ENCODE results near the gene CEMIP. TPM values are rescaled to one million over a fixed set of nuclear protein-coding genes. Genes with fewer than 3 reads are reported as not detected.

The CEMIP gene
- total RNA-seq, 8 experiments from 2014 or later: 0.32 to 121 (median 3.0) TPM

DNA sequence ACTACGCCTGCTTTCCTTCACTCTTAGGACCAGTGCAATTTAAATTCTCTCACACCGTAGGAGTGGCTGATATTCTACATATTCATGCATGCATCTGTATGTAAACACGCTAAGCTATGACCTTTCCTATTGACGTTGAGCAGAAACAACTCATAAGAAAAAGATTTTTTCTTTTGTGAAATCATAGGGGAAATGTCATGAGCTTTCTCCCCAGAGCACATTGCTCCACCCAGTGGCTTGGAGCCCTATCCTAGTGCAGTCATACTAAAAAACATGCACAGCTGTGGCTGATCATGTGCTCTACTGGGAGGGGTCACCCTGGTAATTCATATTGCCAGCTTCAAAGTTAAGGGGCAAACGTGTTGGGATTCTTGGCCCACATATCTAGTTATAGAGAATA is 212.3 kb downstream of the CEMIP start:
- Histone ChIP-seq H3K4me1 (replicated peaks in 1 of 2) (peaks cover 10 to 15% of the 10 kb centered on the region in 2 donors), H3K27ac (no peak overlapping the region), H3K4me3 (no peak overlapping the region)
- 0 to 78% (median 33%) methylated on average over 1 to 5 of the region's 5 CpGs for WGBS, 10 experiments
- peak in 3 of 8 experiments; percentile 65 to 67 (median 67) for ATAC-seq (replicated peaks in 6 of 8)
- in situ Hi-C loops (cut with MboI; ENCODE audit: low pct_unique_long_range_greater_than_20kb in 2 of 9, low sequenced_read_pairs in 9 of 9, unreplicated experiment in 9 of 9): loop anchor here in 4 of 9 experiments (10.0 to 25.0 kb wide), 3 partner anchors 121 to 273 kb away; no protein-coding TSS in a partner anchor

DNA sequence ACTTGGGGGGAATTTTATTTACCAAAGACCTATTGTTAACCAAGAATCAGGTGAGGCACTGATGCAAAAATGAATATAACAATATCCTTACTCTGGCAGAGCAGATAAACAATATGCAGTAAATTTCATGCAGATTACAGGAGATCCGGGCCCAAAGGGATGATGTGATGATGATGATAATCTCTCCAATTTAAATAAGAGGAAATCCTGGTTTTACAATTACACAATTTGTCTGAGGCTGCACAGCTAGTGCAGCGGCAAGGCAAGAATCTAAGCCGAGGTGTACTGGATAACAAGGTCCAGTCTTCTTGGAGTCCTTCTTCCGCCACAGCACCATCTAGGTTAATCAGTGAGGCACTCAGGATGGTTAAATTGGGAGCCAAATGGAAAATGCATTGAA is 212.8 kb downstream of the CEMIP start:
- ATAC-seq (replicated peaks in 6 of 8): peak in 2 of 8 experiments; percentile 1 to 5
- H3K27ac ChIP-seq: no peak overlapping the region
- peaks cover 9 to 10% of the 10 kb centered on the region in 2 donors for H3K4me1 ChIP-seq (replicated peaks in 1 of 2)
- 20 to 100% (median 67%) methylated on average over 2 to 4 of the region's 4 CpGs; no CpG with 5 or more reads in 2 of the 10 experiments for WGBS, 10 experiments
- no peak overlapping the region for H3K4me3 ChIP-seq
- in situ Hi-C loops (cut with MboI; ENCODE audit: low pct_unique_long_range_greater_than_20kb in 2 of 9, low sequenced_read_pairs in 9 of 9, unreplicated experiment in 9 of 9): loop anchor here in 4 of 9 experiments (10.0 to 25.0 kb wide), 3 partner anchors 120 to 273 kb away; no protein-coding TSS in a partner anchor

DNA sequence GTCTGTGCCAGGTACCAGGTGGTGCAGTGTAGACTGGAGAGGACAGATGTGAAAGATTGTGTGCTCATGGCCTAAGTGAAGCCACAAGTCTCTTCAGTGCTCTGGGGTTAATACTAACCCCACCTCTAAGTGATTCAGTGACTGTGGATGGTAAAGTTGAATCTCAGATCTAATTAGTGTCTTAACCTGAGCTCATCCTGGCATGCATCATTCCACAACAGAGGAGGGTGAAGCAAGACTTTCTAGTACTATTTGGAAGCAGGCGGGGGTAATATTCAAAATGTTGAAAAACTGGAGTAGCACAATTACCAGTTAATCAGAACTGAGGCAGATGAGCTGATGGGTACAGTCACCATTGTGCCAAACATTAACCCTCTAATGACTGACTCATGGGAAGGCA is 213.3 kb downstream of the CEMIP start:
- in situ Hi-C loops (cut with MboI; ENCODE audit: low pct_unique_long_range_greater_than_20kb in 2 of 9, low sequenced_read_pairs in 9 of 9, unreplicated experiment in 9 of 9): loop anchor here in 4 of 9 experiments (10.0 to 25.0 kb wide), 3 partner anchors 120 to 272 kb away; no protein-coding TSS in a partner anchor
- H3K4me3 ChIP-seq: no peak overlapping the region
- 50 to 100% (median 90%) methylated on average over 1 of the region's 1 CpG; no CpG with 5 or more reads in 6 of the 10 experiments for WGBS, 10 experiments
- H3K4me1 ChIP-seq (replicated peaks in 1 of 2): peaks cover 9 to 10% of the 10 kb centered on the region in 2 donors
- ATAC-seq (replicated peaks in 6 of 8): no peak
- H3K27ac ChIP-seq: no peak overlapping the region

DNA sequence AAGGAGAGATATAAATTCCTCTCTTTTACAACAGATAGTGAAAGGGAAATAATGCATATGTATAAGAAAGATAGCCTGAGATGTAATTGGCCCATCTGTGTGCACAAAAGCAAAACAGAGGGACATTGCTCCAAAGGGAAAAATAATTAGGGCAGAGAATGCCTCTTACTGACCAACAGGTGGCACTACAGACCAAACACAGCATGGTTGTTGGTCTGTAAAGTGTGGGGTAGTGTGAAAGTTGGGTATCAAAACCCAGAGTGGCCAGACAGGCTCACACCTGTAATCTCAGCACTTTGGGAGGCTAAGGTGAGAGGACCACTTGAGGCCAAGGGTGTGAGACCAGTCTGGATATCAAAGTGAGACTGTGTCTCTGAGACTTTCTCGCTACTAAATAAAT is 217.1 kb downstream of the CEMIP start:
- Histone ChIP-seq H3K4me1 (replicated peaks in 1 of 2) (no peaks in the 10 kb centered on the region), H3K4me3 (no peak overlapping the region), H3K27ac (no peak overlapping the region)
- in situ Hi-C loops (cut with MboI; ENCODE audit: low pct_unique_long_range_greater_than_20kb in 2 of 9, low sequenced_read_pairs in 9 of 9, unreplicated experiment in 9 of 9): loop anchor here in 4 of 9 experiments (10.0 to 25.0 kb wide), 3 partner anchors 116 to 269 kb away; no protein-coding TSS in a partner anchor
- whole genome bisulfite sequencing, 10 experiments: 86 to 100% (median 100%) methylated on average over 1 of the region's 1 CpG; no CpG with 5 or more reads in 4 of the 10 experiments
- ATAC-seq (replicated peaks in 6 of 8): no peak

DNA sequence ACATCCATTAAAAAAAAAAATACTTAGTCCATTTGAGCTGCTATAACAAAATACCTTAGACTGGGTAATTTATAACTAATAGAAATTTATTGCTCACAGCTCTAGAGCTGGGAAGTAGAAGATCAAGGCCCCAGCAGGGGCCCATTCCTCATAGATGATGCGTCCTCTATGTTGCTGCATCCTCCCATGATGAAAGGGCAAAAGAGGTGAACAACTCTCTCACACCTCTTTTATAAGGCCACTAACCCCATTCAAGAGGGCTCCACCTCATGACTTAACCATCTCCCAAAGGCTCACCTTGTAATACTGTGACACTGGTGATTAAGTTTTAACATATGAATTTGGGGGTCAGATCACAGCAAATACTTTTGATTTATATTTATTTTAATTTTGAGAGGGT is 218.5 kb downstream of the CEMIP start:
- H3K4me1 ChIP-seq (replicated peaks in 1 of 2): peaks cover 0 to 4% of the 10 kb centered on the region in 2 donors
- H3K27ac ChIP-seq: no peak overlapping the region
- WGBS, 10 experiments: 88 to 100% (median 100%) methylated on average over 1 of the region's 1 CpG; no CpG with 5 or more reads in 7 of the 10 experiments
- no peak overlapping the region for H3K4me3 ChIP-seq
- in situ Hi-C loops (cut with MboI; ENCODE audit: low pct_unique_long_range_greater_than_20kb in 2 of 9, low sequenced_read_pairs in 9 of 9, unreplicated experiment in 9 of 9): loop anchor here in 4 of 9 experiments (10.0 to 25.0 kb wide), 3 partner anchors 115 to 267 kb away; no protein-coding TSS in a partner anchor
- no peak for ATAC-seq (replicated peaks in 6 of 8)

DNA sequence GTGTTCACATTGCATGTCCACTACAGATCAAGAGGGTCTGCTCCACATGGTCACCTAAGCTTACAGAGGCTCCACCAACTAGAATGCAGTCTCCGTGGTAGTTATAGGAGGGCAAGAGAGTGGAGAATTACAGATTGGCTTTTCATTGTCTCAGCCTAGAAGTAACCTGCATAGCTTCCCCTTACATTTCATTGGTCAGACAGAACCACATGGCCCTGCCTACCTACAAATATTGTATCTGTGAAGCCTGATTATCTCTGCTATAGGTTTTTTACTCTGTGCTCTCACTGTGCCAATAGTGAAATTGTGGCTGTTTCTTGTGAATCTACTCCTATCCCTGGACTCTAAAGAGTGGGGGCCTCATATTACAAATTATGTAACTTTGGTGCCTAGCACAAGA is 219.1 kb downstream of the CEMIP start:
- Histone ChIP-seq H3K4me1 (replicated peaks in 1 of 2) (peaks cover 5 to 6% of the 10 kb centered on the region in 2 donors), H3K4me3 (no peak overlapping the region), H3K27ac (no peak overlapping the region)
- WGBS, 10 experiments: 38 to 100% (median 69%) methylated on average over 1 of the region's 1 CpG; no CpG with 5 or more reads in 6 of the 10 experiments
- no peak for ATAC-seq (replicated peaks in 6 of 8)
- in situ Hi-C loops (cut with MboI; ENCODE audit: low pct_unique_long_range_greater_than_20kb in 2 of 9, low sequenced_read_pairs in 9 of 9, unreplicated experiment in 9 of 9): loop anchor here in 4 of 9 experiments (10.0 to 25.0 kb wide), 3 partner anchors 114 to 267 kb away; no protein-coding TSS in a partner anchor

DNA sequence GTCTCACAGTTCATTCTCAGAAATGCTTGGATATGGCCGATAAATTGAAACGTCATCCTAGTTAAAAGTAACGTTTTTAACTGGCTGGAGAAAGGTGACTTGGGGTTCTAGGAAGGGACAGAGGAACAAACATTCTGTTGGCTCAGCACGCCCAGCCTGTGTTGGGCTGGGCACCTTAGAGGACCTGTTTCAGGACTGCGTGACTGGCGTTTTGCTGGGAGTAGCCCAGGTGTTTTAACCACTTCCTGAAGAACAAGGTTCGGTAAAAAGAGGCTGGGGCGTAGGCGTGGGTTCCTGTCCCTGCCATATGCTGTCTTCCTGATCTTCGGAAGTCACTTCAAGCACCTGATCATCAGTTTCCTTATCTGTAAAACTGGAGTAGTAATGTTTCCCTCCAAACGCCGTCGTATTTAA is 220.5 kb downstream of the CEMIP start:
- peaks cover 6 to 15% of the 10 kb centered on the region in 2 donors for H3K4me1 ChIP-seq (replicated peaks in 1 of 2)
- WGBS, 10 experiments: 62 to 100% (median 92%) methylated on average over 3 to 12 of the region's 13 CpGs
- H3K4me3 ChIP-seq: peak overlapping the region in 1 of 5 donors; percentile 54
- no peak overlapping the region for H3K27ac ChIP-seq
- in situ Hi-C loops (cut with MboI; ENCODE audit: low pct_unique_long_range_greater_than_20kb in 2 of 9, low sequenced_read_pairs in 9 of 9, unreplicated experiment in 9 of 9): loop anchor here in 4 of 9 experiments (10.0 to 25.0 kb wide), 3 partner anchors 113 to 265 kb away; no protein-coding TSS in a partner anchor
- ATAC-seq (replicated peaks in 6 of 8): no peak

DNA sequence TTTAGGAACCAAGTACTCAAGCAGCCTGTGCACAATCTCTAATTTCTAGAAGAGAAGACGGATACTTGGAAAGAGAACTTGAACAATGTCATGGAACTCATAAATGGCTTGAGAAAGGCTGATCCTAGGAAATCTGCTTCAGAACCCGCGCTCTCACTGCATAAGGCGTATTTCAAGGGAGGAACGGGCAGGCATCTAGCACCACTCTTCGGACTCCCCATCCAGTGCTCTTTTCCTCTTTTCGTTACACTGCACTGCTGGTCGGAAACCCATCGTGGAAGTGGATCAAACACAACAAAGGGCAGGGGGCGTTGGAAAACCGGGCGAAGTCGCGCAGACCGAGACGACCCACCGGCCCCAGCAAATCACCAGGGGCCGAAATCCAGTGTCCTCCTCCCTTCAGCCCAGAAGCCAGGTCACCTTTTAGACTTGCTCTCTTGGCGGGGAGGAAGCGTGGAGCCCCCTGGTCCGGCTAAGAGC is 221.0 kb downstream of the CEMIP start:
- H3K27ac ChIP-seq: peak overlapping the region; percentile 66 to 83
- no peak for ATAC-seq (replicated peaks in 6 of 8)
- peak overlapping the region; percentile 54 to 81 (median 63) for H3K4me3 ChIP-seq
- peaks cover 6 to 15% of the 10 kb centered on the region in 2 donors for H3K4me1 ChIP-seq (replicated peaks in 1 of 2)
- in situ Hi-C loops (cut with MboI; ENCODE audit: low pct_unique_long_range_greater_than_20kb in 2 of 9, low sequenced_read_pairs in 9 of 9, unreplicated experiment in 9 of 9): no loop called here
- 0 to 80% (median 24%) methylated on average over 1 to 17 of the region's 21 CpGs; no CpG with 5 or more reads in 1 of the 10 experiments for WGBS, 10 experiments

DNA sequence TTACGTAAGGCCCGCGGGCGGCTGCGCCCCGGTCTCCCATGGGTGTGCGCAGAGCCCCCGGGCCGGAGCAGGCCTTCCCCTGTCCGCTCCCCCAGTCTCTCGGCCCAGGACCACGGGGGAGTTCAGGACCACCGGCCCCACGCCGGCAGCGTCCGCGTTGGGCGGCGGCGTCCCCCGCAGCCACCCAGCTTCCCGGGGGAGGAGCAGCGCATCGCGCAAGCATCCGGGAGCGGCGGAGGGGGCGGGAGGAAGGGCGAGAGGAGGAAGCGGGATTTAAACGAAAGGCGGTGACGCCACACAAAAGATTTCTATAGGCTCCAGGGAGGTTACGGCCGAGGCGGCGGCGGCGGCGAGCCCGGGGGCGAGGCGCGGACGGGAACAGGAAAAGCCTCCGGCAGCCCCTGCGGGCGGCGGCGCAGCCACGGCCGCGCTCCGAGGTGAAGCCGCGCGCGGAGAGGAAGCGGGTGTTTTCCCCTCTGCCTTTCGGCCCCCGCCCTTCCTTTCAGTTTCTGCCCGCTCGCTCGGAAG is 221.5 kb downstream of the CEMIP start, which contains the start of gene TLNRD1:
Gene TLNRD1 (plus strand): TSS at position 300 of the 528 bp plus-strand sequence. CDS start 1,349 bp downstream, outside the sequence.
- WGBS, 10 experiments: no CpG with 5 or more reads among the region's 66 CpGs
- Histone ChIP-seq H3K27ac (peak within 1 kb of the TSS; percentile 66 to 83), H3K4me1 (replicated peaks in 1 of 2) (peaks cover 6 to 15% of the 10 kb centered on the region in 2 donors), H3K4me3 (peak within 1 kb of the TSS; percentile 54 to 81 (median 63))
- in situ Hi-C loops (cut with MboI; ENCODE audit: low pct_unique_long_range_greater_than_20kb in 2 of 9, low sequenced_read_pairs in 9 of 9, unreplicated experiment in 9 of 9): no loop called here
- ATAC-seq (replicated peaks in 6 of 8): peak; percentile 53 to 86 (median 80)

Other genes with a start within 250 kb of the CEMIP start
- 10 to 100 TPM in 3 of 8 experiments, 1 to 10 TPM in 5; 6.8 to 19.7 (median 9.0) TPM for gene ABHD17C, start 84.1 kb upstream of the CEMIP start, total RNA-seq
- gene MESD, start 210.4 kb downstream of the CEMIP start, total RNA-seq: 10 to 100 TPM in 7 of 8 experiments, 1 to 10 TPM in 1; 9.7 to 83.2 (median 23.1) TPM
- gene TLNRD1, start 221.6 kb downstream of the CEMIP start, total RNA-seq: 1 to 10 TPM; 4.3 to 9.9 (median 6.1) TPM

All from motor neuron (in vitro differentiated cells).